RPMI8226 (cell line): ENCODE data around the gene NSRP1.
"Not testable (repeated sequence)": the region's sequence is repeated elsewhere in the genome, so short reads cannot be mapped to it uniquely, and the experiment has no call there.

Experiments used
- DNase-seq: peaks from one replicate; pipeline ENCODE4 v3.0.0-alpha.2; 2015

Gene NSRP1

GRCh38 chr17:30124273-30124796 lies 7.7 kb downstream of the NSRP1 start:
- no peak for DNase-seq

GRCh38 chr17:30130121-30130520 lies 13.5 kb downstream of the NSRP1 start:
- no peak for DNase-seq

DNA sequence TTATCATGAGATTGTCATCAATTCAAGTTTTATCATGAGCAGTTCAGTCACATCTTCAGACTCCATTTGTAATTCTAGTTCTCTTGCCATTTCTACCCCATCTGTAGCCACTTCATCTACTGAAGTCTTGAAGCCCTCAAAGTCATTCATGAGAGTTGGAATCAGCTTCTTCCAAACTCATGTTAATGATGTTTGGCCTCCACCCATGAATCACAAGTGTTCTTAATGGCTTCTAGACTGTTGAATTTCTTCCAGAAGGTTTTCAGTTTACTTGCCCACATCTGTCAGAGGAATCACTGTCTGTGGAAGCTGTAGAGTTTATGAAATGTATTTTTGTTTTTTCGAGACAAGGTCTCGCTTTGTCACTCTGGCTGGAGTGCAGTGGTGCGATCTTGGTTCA lies 16.0 kb downstream of the NSRP1 start:
- DNase-seq: no peak

DNA sequence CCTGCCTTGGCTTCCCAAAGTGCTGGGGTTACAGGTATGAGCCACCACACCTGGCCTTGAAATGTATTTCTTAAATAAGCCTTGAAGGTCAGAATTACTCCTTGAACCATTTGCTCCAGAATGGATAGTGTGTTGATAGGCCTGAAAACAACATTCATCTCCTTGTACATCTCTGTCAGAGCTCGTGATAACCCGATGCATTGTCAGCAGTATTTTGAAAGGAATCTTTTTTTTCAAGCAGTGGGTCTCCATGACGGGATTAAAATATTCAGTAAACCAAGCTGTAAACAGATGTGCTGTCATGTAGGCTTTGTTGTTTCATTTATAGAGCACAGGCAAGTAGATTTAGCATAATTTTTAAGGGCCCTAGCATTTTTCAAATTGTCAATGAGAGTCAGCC lies 16.6 kb downstream of the NSRP1 start:
- no peak for DNase-seq

DNA sequence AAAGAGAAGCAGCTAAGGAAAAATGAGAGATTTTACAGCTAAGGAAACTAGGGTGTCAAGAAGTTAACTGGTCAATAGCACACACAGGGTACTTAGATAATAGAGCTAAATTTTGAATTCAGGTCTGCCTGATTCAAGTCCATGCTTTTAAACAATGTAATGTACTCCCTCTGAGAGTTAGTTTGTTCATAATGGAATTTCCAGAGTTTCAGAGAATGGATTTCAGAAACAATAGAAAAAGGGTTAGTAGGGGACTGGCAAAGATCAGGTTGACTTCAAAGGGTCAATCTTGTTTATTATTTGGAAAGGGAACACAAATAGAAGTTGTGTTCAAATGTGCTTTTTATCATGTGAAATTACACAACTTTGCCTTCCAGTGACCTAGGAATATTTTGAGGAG lies 17.9 kb downstream of the NSRP1 start:
- DNase-seq: no peak

DNA sequence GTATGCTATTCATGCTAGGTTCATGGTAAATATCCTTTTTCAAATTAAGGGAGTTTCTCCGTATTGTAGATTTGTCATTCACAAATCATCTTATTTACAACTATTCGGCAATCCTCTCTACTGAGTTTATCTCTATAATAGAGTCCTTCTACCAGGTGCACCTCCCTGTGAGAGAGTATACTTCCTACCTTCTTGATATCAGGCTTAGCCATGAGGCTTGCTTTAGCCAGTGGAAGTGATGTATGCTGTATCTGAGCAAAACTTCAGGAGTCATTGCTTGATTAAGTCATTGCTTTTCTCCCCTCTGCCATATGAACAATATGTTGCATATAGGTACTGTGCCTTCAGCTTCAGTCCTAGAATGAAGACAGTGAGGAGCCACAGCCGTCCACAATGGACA lies 20.5 kb downstream of the NSRP1 start:
- no peak for DNase-seq

DNA sequence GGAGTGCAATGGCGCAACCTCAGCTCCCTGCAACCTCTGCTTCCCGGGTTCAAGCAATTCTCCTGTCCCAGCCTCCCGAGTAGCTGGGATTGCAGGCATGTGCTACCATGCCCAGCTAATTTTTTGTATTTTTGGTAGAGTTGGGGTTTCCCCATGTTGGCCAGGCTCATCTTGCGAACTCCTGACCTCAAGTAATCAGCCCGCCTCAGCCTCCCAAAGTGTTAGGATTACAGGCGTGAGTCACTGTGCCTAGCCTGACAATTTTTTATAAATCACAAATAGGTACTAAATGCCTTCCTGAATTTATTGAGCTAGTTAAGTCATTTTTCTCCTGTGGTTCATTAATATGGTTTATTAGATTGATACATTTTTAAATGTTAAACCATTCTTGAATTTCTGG lies 31.2 kb downstream of the NSRP1 start:
- not testable (repeated sequence) for DNase-seq

DNA sequence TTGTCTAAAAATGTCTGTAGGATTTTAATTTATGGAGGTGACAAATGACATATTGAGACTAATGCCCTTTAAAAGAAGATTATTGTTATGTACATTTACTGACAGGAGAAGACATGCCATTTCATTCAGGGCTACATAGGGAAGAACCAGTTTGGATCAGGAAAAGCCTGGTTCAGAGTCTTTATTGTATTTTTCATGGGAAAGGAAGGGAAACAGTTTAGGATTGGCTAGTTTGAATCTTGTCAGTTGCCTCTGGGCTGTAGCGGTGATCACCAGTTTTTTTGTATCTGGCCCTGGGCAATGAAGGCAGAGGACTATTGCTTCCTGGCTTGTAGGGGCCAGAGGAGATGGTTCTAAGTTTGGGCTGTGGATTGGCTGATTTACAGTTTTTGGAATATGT lies 31.8 kb downstream of the NSRP1 start:
- DNase-seq: no peak

DNA sequence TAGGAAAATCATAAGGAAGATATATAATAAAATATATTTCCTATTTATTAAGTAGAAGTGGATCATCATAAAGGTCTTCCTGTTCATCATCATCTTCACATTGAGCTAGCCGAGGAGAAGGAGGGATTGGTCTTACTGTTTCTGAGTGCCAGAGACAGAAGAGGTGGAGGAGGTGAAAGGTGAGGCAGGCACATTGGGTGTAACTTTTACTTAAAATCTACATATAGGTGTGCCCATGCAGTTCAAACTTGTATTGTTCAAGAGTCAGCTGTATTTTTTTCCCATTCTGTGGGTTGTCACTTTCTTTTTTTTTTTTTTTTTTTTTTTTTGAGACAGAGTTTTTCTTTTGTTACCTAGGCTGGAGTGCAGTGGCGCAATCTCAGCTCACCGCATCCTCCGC lies 34.9 kb downstream of the NSRP1 start:
- DNase-seq: no peak

DNA sequence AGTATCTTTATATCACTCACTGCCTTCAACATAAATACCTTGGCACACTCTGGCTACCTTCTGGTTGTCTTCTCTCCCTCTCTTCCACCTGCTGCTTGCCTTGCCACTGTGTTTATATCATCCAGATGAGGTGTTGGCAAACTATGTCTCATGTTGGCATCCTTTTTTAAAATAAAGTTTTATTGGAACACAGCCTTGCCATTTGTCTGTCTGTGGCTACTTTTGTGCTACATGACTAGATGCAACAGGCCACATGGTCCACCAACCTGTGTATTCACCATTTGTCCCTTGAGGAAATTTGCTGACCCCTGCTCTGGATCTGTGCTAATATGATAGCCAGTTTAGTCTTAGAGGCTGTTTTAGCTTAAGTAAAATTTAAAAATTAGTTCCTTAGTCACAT lies 36.8 kb downstream of the NSRP1 start:
- DNase-seq: no peak

- DNase-seq: no peak
These were observed 38.8 kb downstream of the NSRP1 start for GRCh38 chr17:30155389-30155788.

DNA sequence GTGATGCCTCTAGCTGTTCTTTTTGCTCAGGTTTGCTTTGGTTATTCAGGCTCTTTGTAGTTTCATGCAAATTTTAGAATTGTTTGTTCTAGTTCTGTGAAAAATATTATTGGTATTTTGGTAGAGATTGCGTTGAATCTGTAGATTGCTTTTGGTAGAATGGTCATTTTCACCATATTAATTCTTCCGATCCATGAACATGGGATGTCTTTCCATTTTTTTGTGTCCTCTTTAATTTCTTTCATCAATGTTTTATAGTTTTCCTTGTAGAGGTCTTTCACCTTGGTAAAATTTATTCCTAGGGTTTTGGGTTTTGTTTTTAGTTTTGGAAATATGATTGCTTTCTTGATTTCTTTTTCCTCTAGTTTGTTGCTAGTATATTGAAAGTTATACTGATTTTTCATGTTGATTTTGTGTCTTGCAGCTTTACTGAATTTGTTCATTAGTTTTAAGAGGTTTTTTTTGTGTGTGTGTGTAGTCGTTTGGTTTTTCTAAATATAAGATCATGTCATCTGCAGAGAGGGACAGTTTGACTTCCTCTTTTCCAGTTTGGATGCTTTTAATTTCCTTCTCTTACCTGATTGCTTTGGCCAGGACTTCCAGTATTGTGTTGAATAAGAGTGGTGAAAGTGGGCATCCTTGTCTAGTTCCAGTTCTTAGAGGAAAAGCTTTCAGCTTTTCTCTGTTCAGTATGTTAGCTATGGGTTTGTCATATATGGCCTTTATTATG lies 42.4 kb downstream of the NSRP1 start:
- DNase-seq: no peak

DNA sequence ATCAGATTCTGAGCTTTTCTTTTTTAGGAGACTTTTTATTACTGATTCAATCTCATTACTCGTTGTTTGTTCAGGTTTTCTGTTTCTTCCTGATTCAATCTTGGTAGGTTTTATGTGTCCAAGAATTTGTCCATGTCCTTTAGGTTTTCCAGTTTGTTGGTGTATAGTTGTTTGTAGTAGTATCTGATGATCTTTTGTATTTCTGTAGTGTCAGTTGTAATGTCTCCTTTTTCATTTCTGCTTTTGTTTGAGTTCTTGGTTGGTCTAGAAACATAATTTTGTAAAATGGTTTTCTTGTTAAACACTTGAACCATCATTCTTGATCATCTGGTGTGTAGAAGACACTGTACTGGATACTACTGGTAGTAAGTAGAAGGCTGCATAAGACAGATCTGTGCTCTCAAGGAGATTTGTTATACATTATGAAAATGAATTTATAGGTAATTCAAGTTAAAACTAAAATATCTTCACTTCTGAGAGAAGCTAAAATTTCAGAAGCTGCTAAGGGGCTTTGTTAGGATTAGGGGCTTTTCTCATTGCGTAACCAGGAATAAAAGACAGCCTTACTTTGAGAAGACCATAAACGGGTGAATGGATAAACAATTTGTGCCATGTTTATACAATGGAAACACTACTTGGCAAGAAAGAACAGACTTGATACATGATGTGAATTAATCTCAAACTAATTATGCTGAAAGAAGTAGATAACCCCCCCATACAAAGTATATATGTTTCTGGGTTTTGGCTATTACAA lies 44.0 kb downstream of the NSRP1 start:
- no peak for DNase-seq

DNA sequence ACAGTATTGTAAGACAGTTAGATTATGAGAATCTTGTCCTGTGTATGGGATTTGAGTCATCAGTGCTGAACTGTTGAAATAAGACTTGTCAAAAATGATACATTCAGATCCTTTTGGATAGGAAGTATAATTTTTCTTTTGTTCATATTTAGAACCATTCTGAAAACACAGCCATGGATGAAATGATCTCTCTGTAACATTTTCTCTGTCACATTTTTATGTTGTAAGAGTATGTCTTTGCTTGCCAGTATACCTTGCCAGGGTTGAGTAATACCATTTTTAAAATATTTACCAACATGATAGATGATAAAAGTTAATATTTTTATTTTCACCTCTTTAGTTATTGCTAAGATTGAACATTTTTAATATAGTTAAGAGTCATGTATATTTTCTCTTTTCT lies 45.0 kb downstream of the NSRP1 start:
- DNase-seq: no peak

GRCh38 chr17:30164531-30164930 lies 47.9 kb downstream of the NSRP1 start:
- no peak for DNase-seq

GRCh38 chr17:30165147-30165546 lies 48.5 kb downstream of the NSRP1 start:
- no peak for DNase-seq

DNA sequence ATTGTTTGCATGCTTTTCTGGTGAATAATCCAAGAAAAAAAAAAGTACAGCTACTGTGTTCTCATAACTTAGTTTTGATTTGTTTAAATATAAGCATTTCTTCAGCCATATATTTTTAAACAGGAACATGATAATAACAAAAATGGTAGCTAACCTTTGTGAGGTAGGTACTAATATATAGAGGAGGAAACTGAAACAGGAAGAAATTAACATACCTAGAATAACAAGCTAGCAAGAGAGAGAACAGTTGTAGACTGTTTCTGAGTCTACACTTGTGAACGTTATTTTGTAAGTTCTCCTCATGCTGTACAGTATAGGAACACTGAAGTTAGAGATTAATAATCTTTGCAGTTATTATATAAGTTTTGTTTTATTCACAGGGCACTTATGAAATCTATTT lies 49.3 kb downstream of the NSRP1 start:
- no peak for DNase-seq

GRCh38 chr17:30170415-30170987 lies 53.9 kb downstream of the NSRP1 start:
- peak; percentile 57 for DNase-seq

- DNase-seq: no peak
These were observed 55.9 kb downstream of the NSRP1 start for GRCh38 chr17:30172560-30172959.

GRCh38 chr17:30173649-30174048 lies 57.0 kb downstream of the NSRP1 start:
- no peak for DNase-seq

- no peak for DNase-seq
These were observed 57.9 kb downstream of the NSRP1 start for GRCh38 chr17:30174556-30174955.

- no peak for DNase-seq
These were observed 60.2 kb downstream of the NSRP1 start for GRCh38 chr17:30176855-30177254.

- no peak for DNase-seq
These were observed 70.1 kb downstream of the NSRP1 start for GRCh38 chr17:30186761-30187160.

DNA sequence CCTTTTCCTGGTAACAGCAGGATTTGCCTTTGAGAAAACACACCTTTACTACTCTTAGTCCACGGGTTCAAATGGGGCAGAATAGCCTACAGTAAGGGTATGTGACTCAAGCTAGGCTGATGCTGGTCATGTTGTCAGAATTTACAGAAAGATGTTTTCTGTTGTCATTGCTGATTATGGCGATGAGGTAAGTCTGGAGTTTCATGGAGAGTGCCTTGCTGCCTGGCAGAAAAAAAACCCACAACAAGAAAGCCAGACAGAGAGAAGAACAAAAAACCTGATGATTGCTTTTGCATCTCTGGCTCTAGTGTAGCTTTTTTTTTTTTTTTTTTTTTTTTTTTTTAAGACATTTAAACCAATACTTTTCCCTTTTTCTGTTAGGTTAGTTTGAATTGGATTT lies 71.0 kb downstream of the NSRP1 start:
- DNase-seq: no peak
